ENCODE results near the gene CNGA4. TPM values are rescaled to one million over a fixed set of nuclear protein-coding genes. Genes with fewer than 3 reads are reported as not detected.

Gene CNGA4
- polyA plus RNA-seq, 6 donors from 2014 or later: 0.26 to 0.32 TPM; not detected in 4

Other genes with a start within 250 kb of the CNGA4 start
- gene OR56A4, start 232.1 kb upstream of the CNGA4 start, polyA plus RNA-seq (ENCODE audit: low read depth in 6 of 6): not detected
- not detected for gene OR56A1, start 208.3 kb upstream of the CNGA4 start, polyA plus RNA-seq (ENCODE audit: low read depth in 6 of 6)
- not detected for gene OR56B4, start 131.4 kb upstream of the CNGA4 start, polyA plus RNA-seq (ENCODE audit: low read depth in 6 of 6)
- not detected for gene OR52B2, start 68.8 kb upstream of the CNGA4 start, polyA plus RNA-seq (ENCODE audit: low read depth in 6 of 6)
- not detected for gene OR52W1, start 39.9 kb upstream of the CNGA4 start, polyA plus RNA-seq (ENCODE audit: low read depth in 6 of 6)
- not detected for gene C11orf42, start 33.5 kb upstream of the CNGA4 start, polyA plus RNA-seq (ENCODE audit: low read depth in 6 of 6)
- 10 to 100 TPM in 3 of 6 donors, 1 to 10 TPM in 3; 6.4 to 19.5 (median 10.1) TPM for gene FHIP1B, start 4.5 kb upstream of the CNGA4 start, polyA plus RNA-seq (ENCODE audit: low read depth in 6 of 6)
- gene CCKBR, start 20.7 kb downstream of the CNGA4 start, polyA plus RNA-seq (ENCODE audit: low read depth in 6 of 6): not detected
- not detected for gene CAVIN3, start 81.4 kb downstream of the CNGA4 start, polyA plus RNA-seq (ENCODE audit: low read depth in 6 of 6)
- gene SMPD1, start 151.4 kb downstream of the CNGA4 start, polyA plus RNA-seq (ENCODE audit: low read depth in 6 of 6): 10 to 100 TPM in 3 of 6 donors, 1 to 10 TPM in 3; 6.9 to 14.2 (median 9.9) TPM
- 10 to 100 TPM in 5 of 6 donors, 1 to 10 TPM in 1; 9.4 to 40.0 (median 28.0) TPM for gene APBB1, start 180.0 kb downstream of the CNGA4 start, polyA plus RNA-seq (ENCODE audit: low read depth in 6 of 6)
- under 1 TPM in 2 of 6 donors, not detected in 4; 0.19 to 0.95 TPM for gene HPX, start 201.9 kb downstream of the CNGA4 start, polyA plus RNA-seq (ENCODE audit: low read depth in 6 of 6)
- 1 to 10 TPM in 4 of 6 donors, under 1 TPM in 2; 0.88 to 2.7 (median 1.8) TPM for gene TRIM3, start 234.9 kb downstream of the CNGA4 start, polyA plus RNA-seq (ENCODE audit: low read depth in 6 of 6)
- gene ARFIP2, start 242.2 kb downstream of the CNGA4 start, polyA plus RNA-seq (ENCODE audit: low read depth in 6 of 6): 10 to 100 TPM; 22.9 to 37.3 (median 29.7) TPM
- 10 to 100 TPM; 22.0 to 43.4 (median 30.4) TPM for gene TIMM10B, start 242.4 kb downstream of the CNGA4 start, polyA plus RNA-seq (ENCODE audit: low read depth in 6 of 6)

Measured in naive B cell (primary cell).